GM12878 (cell line): Measurements from ENCODE around the gene NEK11. TPM values are rescaled to one million over a fixed set of nuclear protein-coding genes. Genes with fewer than 3 reads are reported as not detected.

Experiments used
- FOXK2 ChIP-seq: fragments of 450-650 bp; IDR thresholded peaks from 2 replicates; pipeline ENCODE4 v1.6.1; 2017; ENCODE audit warnings: mild to moderate bottlenecking, moderate library complexity
- HSF1 ChIP-seq: fragments of 150-350 bp; IDR thresholded peaks from 2 replicates; pipeline ENCODE4 v1.6.1; 2014; ENCODE audit warnings: mild to moderate bottlenecking, low read depth, low read length
- IRF3 ChIP-seq: fragments of 450-650 bp; IDR thresholded peaks from 2 replicates; pipeline ENCODE4 v1.6.1; 2014; ENCODE audit warnings: mild to moderate bottlenecking
- IRF4 ChIP-seq: IDR thresholded peaks from 2 replicates; pipeline ENCODE4 v1.6.1; 2011; ENCODE audit warnings: low read depth, low read length
- MYC ChIP-seq: IDR thresholded peaks from 2 replicates; pipeline ENCODE4 v1.6.1; 2011; ENCODE audit warnings: mild to moderate bottlenecking, low read length, moderate library complexity, inconsistent platforms; ENCODE audit not compliant: insufficient read depth, insufficient replicate concordance, insufficient read length, severe bottlenecking
- REST ChIP-seq: IDR thresholded peaks from 2 replicates; pipeline ENCODE4 v1.6.1; 2012; ENCODE audit warnings: mild to moderate bottlenecking, low read depth, low read length
- SIX5 ChIP-seq: IDR thresholded peaks from 2 replicates; pipeline ENCODE4 v1.6.1; 2011; ENCODE audit warnings: mild to moderate bottlenecking, low read depth, low read length, moderate library complexity; ENCODE audit not compliant: severe bottlenecking
- SMAD1 ChIP-seq: fragments of 450-650 bp; IDR thresholded peaks from 2 replicates; pipeline ENCODE4 v1.6.1; 2018; ENCODE audit warnings: mild to moderate bottlenecking, low read depth; ENCODE audit not compliant: partially characterized antibody
- SMC3 ChIP-seq: IDR thresholded peaks from 2 replicates; pipeline ENCODE4 v1.6.1; 2011; ENCODE audit warnings: low read length, improper control_type of control experiment, borderline replicate concordance
- SREBF2 ChIP-seq: IDR thresholded peaks from 2 replicates; pipeline ENCODE4 v1.6.1; 2012; ENCODE audit warnings: mild to moderate bottlenecking, low read length
- polyA plus RNA-seq, 11 experiments: library from polyadenylated mRNA; depleted of rRNA in 4 of 11; unstranded in 6 of 11; stranded (reverse) in 5 of 11; fragments of >200 nt; fragmentation: Nextera tagmentation in 4 of 11; fragmentation: Illumina TruSeq in 1 of 11; extraction: Ambion mirVana in 4 of 11; extraction: Trizol in 1 of 11; gene quantifications; 1 replicate in 1 of 11; 2 replicates in 10 of 11; pipeline versions ENCODE4 v1.2.1 to v1.2.3, GENCODE V29; 2011 to 2016; ENCODE audit warnings: inconsistent platforms in 2 of 11, missing spikeins in 2 of 11, low read depth in 1 of 11
- total RNA-seq, 4 experiments: library from RNA; depleted of rRNA in 3 of 4; stranded (reverse); fragments of >200 nt in 3 of 4; fragmentation: Illumina TruSeq in 1 of 4; extraction: Trizol in 1 of 4; gene quantifications; 2 replicates each; pipeline versions ENCODE4 v1.2.1 to v1.2.3, GENCODE V29; 2013 to 2021
- TF ChIP-seq, protein P1 (sequence below): fragments of 450-650 bp; formaldehyde crosslinking; IDR thresholded peaks from 2 replicates; pipeline ENCODE4 v1.5.0; 2022; ENCODE audit warnings: mild to moderate bottlenecking, missing genetic modification characterization

NEK11 gene
- total and polyA plus RNA-seq, 10 of the 15 experiments (the other 5 are each of a cell fraction or from before 2014, with no cell fraction given) = 0.05 to 0.94 (median 0.36) TPM; not detected in 1

GRCh38 chr3:130979117-130979516, 47.6 kb upstream of the NEK11 start (continued):
- TF ChIP-seq, protein P1, sequence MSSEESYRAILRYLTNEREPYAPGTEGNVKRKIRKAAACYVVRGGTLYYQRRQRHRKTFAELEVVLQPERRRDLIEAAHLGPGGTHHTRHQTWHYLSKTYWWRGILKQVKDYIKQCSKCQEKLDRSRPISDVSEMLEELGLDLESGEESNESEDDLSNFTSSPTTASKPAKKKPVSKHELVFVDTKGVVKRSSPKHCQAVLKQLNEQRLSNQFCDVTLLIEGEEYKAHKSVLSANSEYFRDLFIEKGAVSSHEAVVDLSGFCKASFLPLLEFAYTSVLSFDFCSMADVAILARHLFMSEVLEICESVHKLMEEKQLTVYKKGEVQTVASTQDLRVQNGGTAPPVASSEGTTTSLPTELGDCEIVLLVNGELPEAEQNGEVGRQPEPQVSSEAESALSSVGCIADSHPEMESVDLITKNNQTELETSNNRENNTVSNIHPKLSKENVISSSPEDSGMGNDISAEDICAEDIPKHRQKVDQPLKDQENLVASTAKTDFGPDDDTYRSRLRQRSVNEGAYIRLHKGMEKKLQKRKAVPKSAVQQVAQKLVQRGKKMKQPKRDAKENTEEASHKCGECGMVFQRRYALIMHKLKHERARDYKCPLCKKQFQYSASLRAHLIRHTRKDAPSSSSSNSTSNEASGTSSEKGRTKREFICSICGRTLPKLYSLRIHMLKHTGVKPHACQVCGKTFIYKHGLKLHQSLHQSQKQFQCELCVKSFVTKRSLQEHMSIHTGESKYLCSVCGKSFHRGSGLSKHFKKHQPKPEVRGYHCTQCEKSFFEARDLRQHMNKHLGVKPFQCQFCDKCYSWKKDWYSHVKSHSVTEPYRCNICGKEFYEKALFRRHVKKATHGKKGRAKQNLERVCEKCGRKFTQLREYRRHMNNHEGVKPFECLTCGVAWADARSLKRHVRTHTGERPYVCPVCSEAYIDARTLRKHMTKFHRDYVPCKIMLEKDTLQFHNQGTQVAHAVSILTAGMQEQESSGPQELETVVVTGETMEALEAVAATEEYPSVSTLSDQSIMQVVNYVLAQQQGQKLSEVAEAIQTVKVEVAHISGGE (CRISPR knock-in tag) = no peak
- TF ChIP-seq SREBF2 = no peak
- TF ChIP-seq HSF1 = no peak
- no peak for TF ChIP-seq MYC
- TF ChIP-seq REST = no peak
- no peak for TF ChIP-seq SMC3
- no peak for TF ChIP-seq IRF4
- TF ChIP-seq SIX5 = no peak
- TF ChIP-seq SMAD1 = no peak
- no peak for TF ChIP-seq IRF3
- no peak for TF ChIP-seq FOXK2
